HG02973 (cell line): Measurements from ENCODE around the gene BRCC3.
"Not testable (repeated sequence)": the region's sequence is repeated elsewhere in the genome, so short reads cannot be mapped to it uniquely, and the experiment has no call there.

Experiments used
- ATAC-seq: cut with Tn5 transposase; IDR thresholded peaks from one replicate; pipeline ENCODE4 v1.9.1; 2021; ENCODE audit warnings: moderate library complexity; ENCODE audit not compliant: unreplicated experiment

BRCC3 gene

DNA sequence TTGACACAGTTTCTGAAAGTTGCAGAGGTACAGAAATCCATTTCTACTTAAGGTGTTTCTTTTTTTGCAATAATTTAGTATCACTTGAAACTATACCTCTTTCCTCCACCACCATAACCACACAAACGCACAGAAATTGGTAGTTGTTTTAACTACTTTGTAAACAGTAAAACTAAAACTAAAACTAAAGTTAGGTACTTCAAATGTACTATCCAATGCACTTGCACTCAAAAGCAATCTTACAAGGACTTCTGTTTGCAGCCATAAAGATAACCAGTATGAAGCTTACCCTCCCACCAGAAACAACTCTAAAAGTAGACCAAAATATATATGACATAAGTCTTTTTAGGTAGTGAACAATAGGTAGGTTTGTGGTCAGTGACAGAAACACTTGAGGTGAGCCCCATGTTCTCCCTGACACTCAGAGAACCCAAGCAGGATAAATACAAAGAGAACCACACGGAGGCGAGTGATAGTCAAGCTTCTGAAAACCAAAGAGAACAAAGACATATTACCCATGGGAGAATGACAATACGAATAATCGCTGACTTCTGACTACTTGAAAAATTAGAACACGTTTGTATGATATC, 72.7 kb downstream of the BRCC3 start:
- ATAC-seq, result no peak

DNA sequence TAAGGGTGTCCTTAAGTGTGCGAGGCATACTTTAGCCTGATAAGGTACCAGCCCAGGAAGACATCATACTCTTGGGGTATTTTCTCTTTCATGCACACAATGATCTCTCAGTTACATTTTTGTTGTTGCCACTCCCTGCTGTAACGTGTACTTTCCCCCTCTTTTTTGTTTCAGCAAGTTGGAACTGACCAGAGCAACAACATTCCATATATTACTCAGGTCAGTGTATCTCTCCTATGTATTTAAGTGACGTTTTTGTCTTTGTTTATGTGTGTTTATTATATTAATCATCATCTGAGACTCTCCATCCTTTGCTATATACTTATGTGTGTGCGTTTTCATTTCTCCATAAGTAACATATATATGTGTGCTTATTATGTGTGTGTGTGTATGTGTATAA, 73.6 kb downstream of the BRCC3 start:
- ATAC-seq, result no peak

DNA sequence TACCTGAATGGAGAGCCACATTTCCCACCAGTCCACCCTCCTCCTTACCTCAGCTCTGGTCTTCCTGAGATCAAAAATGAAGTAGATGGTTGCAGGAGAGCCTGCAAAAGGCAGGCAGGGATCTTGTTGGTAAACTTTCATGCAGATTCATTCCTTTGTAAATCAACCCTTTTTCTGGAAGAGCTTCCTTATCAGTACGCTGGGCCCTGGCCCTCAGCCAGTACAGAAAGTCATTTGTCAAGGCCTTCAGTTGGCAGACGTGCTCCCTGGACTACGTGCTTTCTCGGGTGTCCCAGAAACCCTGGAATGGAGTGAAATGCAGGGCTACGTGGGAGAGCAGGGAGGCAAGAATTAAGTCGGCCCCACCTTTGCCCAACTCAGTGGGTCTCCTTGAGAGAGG, 76.3 kb downstream of the BRCC3 start:
- not testable (repeated sequence) for ATAC-seq

DNA sequence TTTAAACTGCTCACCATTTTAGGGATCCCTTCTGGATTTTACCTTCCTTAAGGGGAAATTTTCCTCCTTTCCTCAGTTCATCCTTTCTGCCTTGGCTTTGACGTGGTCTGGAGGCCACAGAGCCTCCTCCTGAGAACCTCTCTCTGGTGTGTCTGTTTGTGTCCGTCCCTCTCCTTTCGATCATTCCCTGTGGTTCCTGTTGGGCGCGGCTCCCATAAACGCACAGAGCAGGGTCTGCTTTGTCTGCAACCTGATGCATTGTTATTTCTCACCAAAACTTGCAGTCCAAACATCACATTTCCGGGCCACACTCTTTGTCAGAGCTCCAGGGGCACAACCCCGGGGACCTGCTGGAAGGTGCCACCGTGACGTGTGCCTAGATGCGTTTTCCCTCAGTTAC, 76.9 kb downstream of the BRCC3 start:
- ATAC-seq, result not testable (repeated sequence)

GRCh38 chrX:155148724-155149537, 77.6 kb downstream of the BRCC3 start:
- no peak for ATAC-seq

DNA sequence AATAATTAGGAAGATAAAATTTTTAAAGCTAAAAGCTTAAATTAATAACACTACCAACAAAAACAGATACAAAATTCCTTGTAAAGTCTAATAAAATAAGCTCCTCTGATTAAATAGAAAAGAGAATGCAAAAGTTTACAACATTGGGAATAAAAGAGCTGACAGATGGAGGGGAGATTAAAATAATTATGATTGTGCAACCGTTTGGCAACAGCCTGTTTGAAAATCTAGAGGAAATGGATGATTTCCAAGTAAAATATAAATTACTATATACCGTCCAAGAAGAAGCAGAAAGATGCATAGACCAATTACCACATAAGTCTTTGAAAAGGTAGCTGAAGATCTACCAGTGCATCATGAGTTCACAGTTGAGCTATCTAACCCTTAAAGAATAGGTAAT, 98.6 kb downstream of the BRCC3 start:
- no peak for ATAC-seq
